Ascending aorta (tissue), 2 donors: ENCODE results near the gene RPL37. TPM values are rescaled to one million over a fixed set of nuclear protein-coding genes. Genes with fewer than 3 reads are reported as not detected.

Experiments
- DNase-seq, 2 donors: peaks; one replicate each; pipeline ENCODE4 v3.0.0-alpha.2; 2019; ENCODE audit warnings: low spot score in 2 of 2
- H3K27ac ChIP-seq, 2 donors: fragments of 200-600 bp; sonication (generic); one replicate each; pipeline ENCODE4 v1.5.1; 2016 to 2017; ENCODE audit warnings: mild to moderate bottlenecking in 1 of 2
- H3K27me3 ChIP-seq: fragments of 200-600 bp; sonication (generic); one replicate; pipeline ENCODE4 v1.5.1; 2017
- H3K36me3 ChIP-seq, 2 donors: fragments of 200-600 bp; sonication (generic); one replicate each; pipeline ENCODE4 v1.5.1; 2016
- H3K4me1 ChIP-seq, 2 donors: fragments of 200-600 bp; sonication (generic); one replicate each; pipeline ENCODE4 v1.5.1; 2016 to 2017; ENCODE audit warnings: mild to moderate bottlenecking in 1 of 2
- H3K4me3 ChIP-seq, 2 donors: fragments of 200-600 bp; sonication (generic); one replicate each; pipeline ENCODE4 v1.5.1; 2016 to 2017; ENCODE audit warnings: mild to moderate bottlenecking in 1 of 2
- H3K9me3 ChIP-seq, 2 donors: fragments of 200-600 bp; sonication (generic); one replicate each; pipeline ENCODE4 v1.5.1; 2016
- intact Hi-C: fragments of 100-400 bp; cut with DNase I; formaldehyde crosslinking; loops from one replicate; pipeline ENCODE4 v1.15.1; 2023
- total RNA-seq: library from RNA; depleted of rRNA; stranded (reverse); fragments of >200 nt; gene quantifications from one replicate; pipeline ENCODE4 v1.1.0, GENCODE V29; 2016
- TF ChIP-seq, protein P1 (sequence below), 3 experiments: fragments of 200-600 bp in 2 of 3; fragments of 450-650 bp in 1 of 3; sonication (generic) in 2 of 3; IDR thresholded peaks; one replicate each; pipeline ENCODE4 v1.5.1; 2016 to 2019; ENCODE audit warnings: antibody characterized with exemption in 3 of 3, mild to moderate bottlenecking in 1 of 3, moderate library complexity in 1 of 3

The RPL37 gene
- total RNA-seq, 1 donor from 2014 or later, result 22.1 TPM

DNA sequence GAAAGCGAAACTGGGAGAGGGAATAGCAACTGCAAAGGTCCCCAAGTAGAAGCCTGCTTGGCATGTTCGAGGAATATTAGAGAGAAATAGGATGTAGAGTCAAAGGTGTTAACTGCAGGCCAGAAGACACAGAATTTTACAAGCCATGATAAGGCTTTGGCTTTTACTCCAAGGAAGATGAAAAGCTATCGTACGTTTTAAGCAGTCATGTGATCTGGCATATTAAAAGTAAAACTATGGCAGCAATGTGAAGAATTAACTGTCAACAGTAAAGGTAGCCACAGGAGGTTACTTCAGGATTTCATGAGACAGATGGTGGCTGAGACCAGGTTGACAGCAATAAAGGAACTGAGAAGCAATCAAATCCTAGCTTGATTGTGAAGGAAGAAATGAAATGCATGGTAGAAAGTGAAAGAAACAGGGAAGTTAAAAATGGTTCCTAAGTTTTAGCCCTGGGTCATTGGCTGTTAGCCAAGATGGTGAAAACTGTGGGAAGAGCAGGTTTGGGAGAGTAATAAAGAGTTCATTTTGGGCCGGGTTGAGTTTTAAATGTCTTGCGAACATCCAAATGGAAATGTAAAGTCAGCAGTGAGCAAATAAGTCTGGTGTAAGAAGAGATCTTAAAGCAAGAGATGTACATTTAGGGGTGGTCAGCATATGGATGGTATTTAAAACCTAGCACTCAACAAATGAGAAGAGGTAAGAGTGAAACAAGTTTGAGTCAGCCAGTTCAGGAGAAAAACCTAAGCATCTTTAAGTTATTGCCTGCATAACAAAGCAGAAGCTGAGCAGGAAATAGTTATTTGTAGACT lies 59.0 kb downstream of the RPL37 start:
- H3K9me3 ChIP-seq, result no peaks in the 10 kb centered on the region
- H3K36me3 ChIP-seq, result peaks cover 21 to 43% of the 10 kb centered on the region in 2 donors
- H3K4me1 ChIP-seq, result peaks cover 0 to 3% of the 10 kb centered on the region in 2 donors
- intact Hi-C loops, result no loop called here
- H3K27ac ChIP-seq, result no peak overlapping the region
- no peak overlapping the region for H3K4me3 ChIP-seq
- no peaks in the 10 kb centered on the region for H3K27me3 ChIP-seq
- TF ChIP-seq, protein P1, sequence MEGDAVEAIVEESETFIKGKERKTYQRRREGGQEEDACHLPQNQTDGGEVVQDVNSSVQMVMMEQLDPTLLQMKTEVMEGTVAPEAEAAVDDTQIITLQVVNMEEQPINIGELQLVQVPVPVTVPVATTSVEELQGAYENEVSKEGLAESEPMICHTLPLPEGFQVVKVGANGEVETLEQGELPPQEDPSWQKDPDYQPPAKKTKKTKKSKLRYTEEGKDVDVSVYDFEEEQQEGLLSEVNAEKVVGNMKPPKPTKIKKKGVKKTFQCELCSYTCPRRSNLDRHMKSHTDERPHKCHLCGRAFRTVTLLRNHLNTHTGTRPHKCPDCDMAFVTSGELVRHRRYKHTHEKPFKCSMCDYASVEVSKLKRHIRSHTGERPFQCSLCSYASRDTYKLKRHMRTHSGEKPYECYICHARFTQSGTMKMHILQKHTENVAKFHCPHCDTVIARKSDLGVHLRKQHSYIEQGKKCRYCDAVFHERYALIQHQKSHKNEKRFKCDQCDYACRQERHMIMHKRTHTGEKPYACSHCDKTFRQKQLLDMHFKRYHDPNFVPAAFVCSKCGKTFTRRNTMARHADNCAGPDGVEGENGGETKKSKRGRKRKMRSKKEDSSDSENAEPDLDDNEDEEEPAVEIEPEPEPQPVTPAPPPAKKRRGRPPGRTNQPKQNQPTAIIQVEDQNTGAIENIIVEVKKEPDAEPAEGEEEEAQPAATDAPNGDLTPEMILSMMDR (IDR thresholded peaks at IDR 0.05), result no peak
- no peak for DNase-seq

Other genes starting within 250 kb of the RPL37 start
- gene PTGER4, start 155.3 kb downstream of the RPL37 start, total RNA-seq, result 48.3 TPM
- 7.0 TPM for gene TTC33, start 79.3 kb downstream of the RPL37 start, total RNA-seq
- gene PRKAA1, start 36.8 kb downstream of the RPL37 start, total RNA-seq, result 90.3 TPM
- 8.2 TPM for gene CARD6, start 6.1 kb upstream of the RPL37 start, total RNA-seq
- 179 TPM for gene C7, start 74.3 kb upstream of the RPL37 start, total RNA-seq
- not detected for gene MROH2B, start 236.1 kb upstream of the RPL37 start, total RNA-seq